Mucosa of descending colon (tissue), 3 donors: Measurements from ENCODE around the gene BCL6B. TPM values are rescaled to one million over a fixed set of nuclear protein-coding genes. Genes with fewer than 3 reads are reported as not detected.
"Not testable (repeated sequence)": the region's sequence is repeated elsewhere in the genome, so short reads cannot be mapped to it uniquely, and the experiment has no call there.

Source experiments
- ATAC-seq: fragments of 200-7000 bp; cut with Tn5 transposase; one replicate; pipeline ENCODE4 v1.9.1; 2020; ENCODE audit warnings: mild to moderate bottlenecking, moderate library complexity
- DNase-seq, 3 donors: peaks; one replicate each; pipeline ENCODE4 v3.0.0-alpha.2; 2020
- H3K36me3 ChIP-seq: fragments of 200-600 bp; one replicate; pipeline ENCODE4 v1.8.0; 2021; ENCODE audit warnings: low read depth, mild to moderate bottlenecking
- H3K4me1 ChIP-seq: fragments of 200-600 bp; one replicate; pipeline ENCODE4 v1.8.0; 2021; ENCODE audit warnings: low read depth, mild to moderate bottlenecking
- H3K4me3 ChIP-seq: fragments of 200-600 bp; one replicate; pipeline ENCODE4 v1.8.0; 2021; ENCODE audit warnings: mild to moderate bottlenecking
- H3K9me3 ChIP-seq: fragments of 200-600 bp; one replicate; pipeline ENCODE4 v1.8.0; 2021; ENCODE audit warnings: mild to moderate bottlenecking
- CTCF ChIP-seq: fragments of 200-600 bp; IDR thresholded peaks from one replicate; pipeline ENCODE4 v1.8.0; 2022; ENCODE audit warnings: antibody characterized with exemption, mild to moderate bottlenecking
- intact Hi-C, 2 donors: fragments of 100-400 bp; cut with DNase I in 1 of 2; cut with micrococcal nuclease in 1 of 2; formaldehyde crosslinking; loops; one replicate each; pipeline versions ENCODE4 v1.11.0 to v1.11.1; 2022; cut with DNase I, micrococcal nuclease
- total RNA-seq, 3 donors: library from RNA; stranded (reverse); fragmentation: NEBNext Ultra II Directional in 2 of 3; extraction: Animal tissue kit (Norgen Biotek cat#: 25700) in 2 of 3; gene quantifications; one replicate each; pipeline versions ENCODE4 v1.2.1 to v1.2.4, GENCODE V29; 2021 to 2023
- donor health status: DM: no; HTN: no; CAD: no; lungs with moderate emphysema.
- donor health status: DM: no; HTN: no; CAD: no.
- donor health status: DM: no; HTN: yes; CAD: no.

The BCL6B gene
- total RNA-seq, 3 donors from 2014 or later = 2.5 to 9.2 (median 2.8) TPM

- H3K4me3 ChIP-seq = no peak overlapping the region
- ATAC-seq = no peak
- no peaks in the 10 kb centered on the region for H3K9me3 ChIP-seq
- intact Hi-C loops = no loop called here
- H3K36me3 ChIP-seq = no peaks in the 10 kb centered on the region
- no peak for DNase-seq
- peaks cover 36% of the 10 kb centered on the region for H3K4me1 ChIP-seq
- no peak for TF ChIP-seq CTCF
These were observed 24.7 kb downstream of the BCL6B start for GRCh38 chr17:7047566-7047965.

- Histone ChIP-seq H3K4me1 (peaks cover 22% of the 10 kb centered on the region), H3K36me3 (no peaks in the 10 kb centered on the region), H3K9me3 (no peaks in the 10 kb centered on the region), H3K4me3 (no peak overlapping the region)
- ATAC-seq (no peak), DNase-seq (no peak)
- no peak for TF ChIP-seq CTCF
- intact Hi-C loops = no loop called here
These were observed 26.1 kb downstream of the BCL6B start for GRCh38 chr17:7048968-7049367.

- H3K36me3 ChIP-seq, ATAC-seq, H3K4me3 ChIP-seq, H3K9me3 ChIP-seq, DNase-seq: not testable (repeated sequence)
- peaks cover 17% of the 10 kb centered on the region for H3K4me1 ChIP-seq
- intact Hi-C loops = loop anchor here (5.0 kb wide), 2 partner anchors 82 to 87 kb away; no protein-coding TSS in a partner anchor
These were observed 27.7 kb downstream of the BCL6B start for GRCh38 chr17:7050583-7050982.

- intact Hi-C loops = no loop called here
- no peak for TF ChIP-seq CTCF
- ATAC-seq = no peak
- no peak for DNase-seq
- Histone ChIP-seq H3K36me3 (no peaks in the 10 kb centered on the region), H3K4me1 (no peaks in the 10 kb centered on the region), H3K9me3 (no peaks in the 10 kb centered on the region), H3K4me3 (no peak overlapping the region)
These were observed 33.5 kb downstream of the BCL6B start for GRCh38 chr17:7056386-7056785.

- Histone ChIP-seq H3K9me3 (no peaks in the 10 kb centered on the region), H3K4me3 (no peak overlapping the region), H3K36me3 (no peaks in the 10 kb centered on the region), H3K4me1 (no peaks in the 10 kb centered on the region)
- no peak for TF ChIP-seq CTCF
- ATAC-seq (no peak), DNase-seq (no peak)
- intact Hi-C loops = no loop called here
These were observed 36.1 kb downstream of the BCL6B start for GRCh38 chr17:7058831-7059447.

- no peak for DNase-seq
- intact Hi-C loops = no loop called here
- Histone ChIP-seq H3K4me1 (no peaks in the 10 kb centered on the region), H3K9me3 (no peaks in the 10 kb centered on the region), H3K4me3 (no peak overlapping the region), H3K36me3 (no peaks in the 10 kb centered on the region)
- no peak for TF ChIP-seq CTCF
- no peak for ATAC-seq
These were observed 37.5 kb downstream of the BCL6B start for GRCh38 chr17:7060165-7060891.
